Stomach (tissue), 4 donors: ENCODE results near the gene ARG2.

ENCODE experiments used
- CTCF ChIP-seq, 7 experiments: fragments of 450-650 bp in 4 of 7; fragments of 200-600 bp in 3 of 7; sonication (generic) in 3 of 7; IDR thresholded peaks; one replicate each; pipeline ENCODE4 v1.5.1; 2016 to 2019; ENCODE audit warnings: antibody characterized with exemption in 7 of 7, control low read depth in 2 of 7, mild to moderate bottlenecking in 1 of 7
- POLR2A ChIP-seq, 4 donors: fragments of 450-650 bp; IDR thresholded peaks; one replicate each; pipeline ENCODE4 v1.6.1; 2016; ENCODE audit warnings: antibody characterized with exemption in 4 of 4, control low read depth in 2 of 4, mild to moderate bottlenecking in 1 of 4, moderate library complexity in 1 of 4

GRCh38 chr14:67571275-67571990 lies 48.3 kb upstream of the ARG2 start:
- peak in 5 of 7 experiments; percentile 79 to 86 (median 84) for TF ChIP-seq CTCF (IDR thresholded peaks at IDR 0.05)
- TF ChIP-seq POLR2A (IDR thresholded peaks at IDR 0.05): no peak
